GM04503 (cell line): ENCODE measurements around the gene RIC3.

Source experiments
- DNase-seq: peaks from one replicate; pipeline ENCODE4 v3.0.0-alpha.2; 2012; ENCODE audit warnings: low read depth

RIC3 gene

DNA sequence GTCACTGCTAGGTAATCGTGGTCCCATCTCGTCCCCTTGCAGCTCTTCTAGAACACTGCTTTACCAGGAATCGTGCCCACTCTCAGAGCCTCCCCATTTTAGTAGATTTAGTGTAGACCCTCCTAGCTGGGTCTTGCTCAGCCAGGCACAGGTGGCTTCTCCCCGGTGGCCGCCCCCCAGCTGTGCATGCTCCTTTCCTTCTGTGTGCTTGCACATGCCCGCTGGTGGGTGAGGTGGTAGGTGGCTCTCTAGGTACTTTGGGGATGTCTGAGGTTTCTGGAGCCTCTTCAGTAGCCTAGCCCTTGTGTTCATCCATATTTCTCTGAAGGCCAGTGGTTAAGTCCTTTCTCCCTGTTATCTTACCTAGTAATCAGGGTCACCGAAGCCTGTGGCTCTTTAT lies 82.3 kb downstream of the RIC3 start:
- DNase-seq = no peak

GRCh38 chr11:8086001-8086479 lies 82.8 kb downstream of the RIC3 start:
- DNase-seq = no peak

DNA sequence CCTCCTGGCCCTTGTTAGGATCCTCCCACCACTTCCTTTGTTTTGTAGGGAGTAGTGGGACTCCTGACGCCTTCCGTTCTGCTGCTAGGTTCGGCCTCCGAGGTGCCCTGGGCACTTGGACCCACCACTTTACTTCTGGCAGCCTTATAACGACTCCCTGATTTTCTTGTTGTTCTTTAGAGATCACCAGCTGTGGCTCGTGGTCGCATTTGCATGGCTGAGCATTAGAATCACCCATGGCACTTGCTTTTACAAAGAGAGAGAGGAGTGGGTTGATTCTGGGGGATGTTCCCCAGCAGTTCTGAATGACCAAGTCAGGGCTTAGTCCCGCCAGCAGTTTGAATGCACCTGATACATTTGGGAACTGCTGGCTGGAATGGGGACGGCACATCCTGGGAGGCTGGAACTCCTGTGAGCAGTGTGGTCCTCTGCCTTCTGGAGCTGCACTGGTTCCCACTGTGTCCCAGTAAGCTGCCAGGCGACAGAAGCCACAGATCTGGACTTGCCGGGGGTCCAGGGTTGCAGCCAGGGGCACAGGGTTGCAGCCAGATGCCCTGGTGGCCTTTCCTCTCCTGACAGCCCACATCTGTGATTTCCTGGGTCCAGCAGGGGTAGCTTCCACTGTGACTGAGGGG lies 83.7 kb downstream of the RIC3 start:
- no peak for DNase-seq

- DNase-seq = no peak
Measured at GRCh38 chr11:8084352-8084751, 84.5 kb downstream of the RIC3 start.

- no peak for DNase-seq
Measured at GRCh38 chr11:8083871-8084281, 84.9 kb downstream of the RIC3 start.

DNA sequence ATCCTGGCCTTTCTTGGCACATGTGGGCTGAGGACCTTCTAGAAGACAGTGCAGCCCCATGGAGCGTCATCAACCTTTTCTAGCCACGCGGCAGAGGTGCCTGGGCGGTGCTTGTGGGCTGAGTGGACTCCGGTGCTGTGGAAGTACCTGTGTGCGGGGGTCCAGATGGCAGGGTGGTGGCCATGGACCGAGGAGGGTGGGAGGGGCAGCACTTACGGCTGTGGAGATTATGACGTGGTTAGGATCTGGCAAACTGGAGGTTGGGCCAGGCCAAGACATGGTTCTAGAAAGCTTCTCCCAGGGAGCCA lies 85.8 kb downstream of the RIC3 start:
- no peak for DNase-seq

DNA sequence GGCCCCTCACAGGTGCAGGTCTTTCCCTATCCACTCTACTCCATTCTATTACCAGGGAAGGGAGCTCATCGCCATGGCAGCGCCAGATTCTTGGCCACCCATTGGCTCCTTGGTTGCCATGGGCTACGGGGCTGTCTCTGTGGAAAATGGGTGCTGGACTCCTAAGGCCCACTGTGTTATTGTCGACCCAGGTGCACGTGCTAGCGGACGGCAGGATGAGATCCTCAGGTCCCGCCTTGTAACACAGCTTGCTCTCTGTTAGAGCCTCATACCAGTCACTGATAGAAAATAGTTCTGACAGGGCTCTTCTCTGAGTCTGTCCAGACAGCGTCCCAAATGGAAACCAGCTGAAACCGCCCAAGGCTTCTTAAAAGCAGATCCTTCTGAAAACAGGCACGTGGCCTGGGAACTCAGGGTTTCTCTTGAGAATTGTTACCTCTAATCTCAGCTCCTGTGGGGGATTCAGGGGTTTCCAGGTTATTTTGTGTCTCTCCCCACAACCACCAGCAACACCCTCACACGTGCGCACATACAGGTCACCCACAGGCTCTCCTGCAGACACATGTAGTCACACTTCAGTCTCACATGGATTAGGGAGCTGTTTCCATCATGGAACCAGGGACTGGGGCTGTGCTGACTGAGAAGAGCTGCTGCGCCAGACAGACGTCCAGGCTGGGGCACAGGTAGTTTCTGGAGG lies 86.3 kb downstream of the RIC3 start:
- no peak for DNase-seq

DNA sequence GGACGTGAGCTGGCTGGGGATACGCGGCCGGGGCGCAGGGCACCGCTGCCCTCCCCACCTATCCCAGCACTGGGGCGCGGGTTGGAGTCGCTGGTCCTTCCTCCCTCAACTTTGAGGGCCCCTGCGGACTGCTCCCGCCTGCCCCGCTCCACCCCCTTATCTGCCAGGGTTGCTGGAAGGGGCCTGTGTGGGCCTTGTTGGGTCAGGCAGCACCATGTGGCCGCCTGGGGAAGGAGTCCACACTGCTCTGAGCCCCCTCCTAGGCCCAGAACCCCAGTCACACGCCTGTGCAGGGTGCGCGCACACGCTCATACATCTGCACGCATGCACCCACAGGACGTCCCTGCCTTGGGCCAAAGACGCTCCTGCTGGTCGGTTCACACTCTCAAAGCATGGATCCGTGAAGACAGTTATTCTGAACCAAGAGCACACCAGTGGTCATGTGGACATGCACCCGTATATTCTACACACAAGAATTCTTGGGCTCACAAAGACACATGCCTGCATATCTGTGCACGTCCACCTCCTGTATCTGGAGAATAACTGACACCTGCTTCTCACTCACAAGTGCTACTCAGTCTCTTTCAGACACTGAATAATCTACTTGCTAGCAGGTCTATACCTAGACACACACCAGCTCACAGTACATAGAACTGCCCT lies 87.1 kb downstream of the RIC3 start:
- no peak for DNase-seq

DNA sequence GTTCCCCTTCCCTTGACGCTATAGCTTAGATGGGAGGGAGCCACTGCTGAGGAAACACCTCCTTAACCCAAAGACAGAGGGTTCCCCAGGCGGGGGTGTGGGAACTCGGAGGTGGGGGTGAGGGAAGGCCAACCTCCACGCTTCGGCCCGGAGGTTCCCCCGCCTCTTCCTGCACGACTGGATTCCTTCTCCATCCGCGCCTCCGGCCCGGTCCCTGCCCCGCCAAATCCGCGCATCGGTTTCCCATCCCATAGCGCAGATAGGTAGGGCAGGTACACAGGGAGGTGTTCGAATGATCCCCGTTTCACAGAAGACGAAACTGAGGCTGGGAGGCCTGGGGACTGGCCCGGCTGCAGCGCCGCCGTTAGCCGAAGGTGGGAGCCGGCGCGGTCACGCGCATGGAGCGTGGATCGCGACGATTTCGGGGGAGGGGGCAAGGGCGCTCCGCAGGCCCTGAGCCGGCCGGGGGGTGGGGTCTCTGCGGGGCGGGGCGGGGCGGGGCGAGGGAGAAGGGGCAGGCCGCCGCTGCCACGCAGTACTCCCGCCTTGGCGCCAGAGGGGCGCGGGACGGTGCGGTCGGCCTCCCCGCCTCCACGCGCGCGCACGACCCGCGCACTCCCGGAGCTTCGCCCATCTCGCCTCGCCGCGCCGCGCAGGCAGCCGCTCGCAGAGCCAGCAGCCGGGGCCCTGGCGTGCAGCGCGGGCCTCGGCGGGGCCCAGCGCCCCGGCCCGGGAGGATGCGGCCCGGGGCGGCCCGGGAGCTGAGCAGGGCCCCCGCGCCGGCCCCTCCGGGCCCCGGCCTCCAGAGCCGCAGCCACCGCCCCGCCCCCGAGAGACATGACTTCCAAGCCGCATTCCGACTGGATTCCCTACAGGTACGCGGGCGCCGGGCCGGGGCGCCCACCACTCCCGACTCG lies 87.9 kb downstream of the RIC3 start, which contains the start of gene TUB:
Gene TUB, plus strand, starts transcription at position 538 of the 917 bp plus-strand sequence. Its CDS starts 300 bp downstream, at position 838.
- DNase-seq = no peak

GRCh38 chr11:8080069-8080670 lies 88.7 kb downstream of the RIC3 start:
- DNase-seq = no peak

DNA sequence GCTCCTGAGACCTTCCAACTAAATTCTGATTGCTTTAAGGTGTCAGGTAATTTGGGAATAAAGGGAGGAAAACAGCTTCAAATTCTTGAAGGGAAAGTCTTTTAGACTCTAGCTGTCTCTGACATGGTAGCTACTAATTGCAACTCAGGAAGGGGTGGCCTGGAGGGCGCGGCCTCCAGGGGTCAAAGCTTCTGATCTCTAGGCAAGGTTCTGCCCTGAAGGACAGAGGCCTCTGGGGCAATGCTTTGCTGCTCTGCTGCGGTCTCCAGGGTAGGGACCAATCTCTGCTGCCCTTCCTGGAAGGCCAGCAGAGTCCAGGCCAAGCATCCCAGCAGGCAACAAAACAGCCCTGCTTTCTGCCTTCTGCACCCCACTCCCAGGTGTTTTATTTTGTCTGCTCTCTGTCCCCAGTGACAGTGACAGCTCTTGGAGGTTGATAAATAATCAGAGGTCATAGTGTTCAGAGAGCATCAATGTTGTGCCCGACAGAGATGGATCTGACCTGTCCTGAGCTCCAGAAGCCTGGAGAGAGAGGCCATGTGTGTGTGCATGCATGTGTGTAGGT lies 89.6 kb downstream of the RIC3 start:
- no peak for DNase-seq

DNA sequence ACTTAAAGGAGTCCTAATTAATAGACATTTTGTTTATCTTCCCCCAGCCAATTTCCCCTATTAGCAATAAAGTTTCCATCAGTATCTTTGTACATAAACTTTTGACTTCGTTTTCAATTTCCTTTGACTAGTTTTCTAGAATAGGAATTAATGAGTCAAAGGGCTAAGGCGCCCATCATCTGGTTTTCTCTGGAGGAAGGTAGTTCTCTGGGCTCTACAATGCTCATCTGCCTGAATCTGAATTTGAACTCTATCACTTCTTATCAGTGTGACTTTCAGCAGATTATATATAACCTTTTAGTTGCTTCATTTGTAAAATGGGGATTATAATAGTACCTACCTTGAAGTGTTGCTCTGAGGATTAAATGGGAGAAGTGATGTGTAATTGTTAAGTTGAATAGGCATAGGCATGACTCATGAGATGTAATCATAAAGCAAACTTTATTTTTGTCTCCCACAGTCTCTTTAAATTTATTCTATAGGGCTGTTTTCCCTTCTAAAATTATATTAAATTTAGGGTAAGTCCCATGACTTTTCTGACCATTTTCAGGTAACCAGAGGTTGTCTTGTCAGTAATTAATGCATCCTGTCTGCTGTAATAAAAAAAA lies 93.6 kb downstream of the RIC3 start:
- no peak for DNase-seq

GRCh38 chr11:8071616-8072581 lies 96.9 kb downstream of the RIC3 start:
- DNase-seq = no peak

- DNase-seq = no peak
Measured at GRCh38 chr11:8070417-8071115, 98.3 kb downstream of the RIC3 start.

- no peak for DNase-seq
Measured at GRCh38 chr11:8069771-8070170, 99.1 kb downstream of the RIC3 start.

GRCh38 chr11:8068605-8069221 lies 100.1 kb downstream of the RIC3 start:
- peak; percentile 77 for DNase-seq

GRCh38 chr11:8067929-8068575 lies 100.8 kb downstream of the RIC3 start:
- DNase-seq = no peak

- no peak for DNase-seq
Measured at GRCh38 chr11:8067567-8067928, 101.3 kb downstream of the RIC3 start.
